Measurements from ENCODE around the gene IRF2BP1.

The IRF2BP1 gene

DNA sequence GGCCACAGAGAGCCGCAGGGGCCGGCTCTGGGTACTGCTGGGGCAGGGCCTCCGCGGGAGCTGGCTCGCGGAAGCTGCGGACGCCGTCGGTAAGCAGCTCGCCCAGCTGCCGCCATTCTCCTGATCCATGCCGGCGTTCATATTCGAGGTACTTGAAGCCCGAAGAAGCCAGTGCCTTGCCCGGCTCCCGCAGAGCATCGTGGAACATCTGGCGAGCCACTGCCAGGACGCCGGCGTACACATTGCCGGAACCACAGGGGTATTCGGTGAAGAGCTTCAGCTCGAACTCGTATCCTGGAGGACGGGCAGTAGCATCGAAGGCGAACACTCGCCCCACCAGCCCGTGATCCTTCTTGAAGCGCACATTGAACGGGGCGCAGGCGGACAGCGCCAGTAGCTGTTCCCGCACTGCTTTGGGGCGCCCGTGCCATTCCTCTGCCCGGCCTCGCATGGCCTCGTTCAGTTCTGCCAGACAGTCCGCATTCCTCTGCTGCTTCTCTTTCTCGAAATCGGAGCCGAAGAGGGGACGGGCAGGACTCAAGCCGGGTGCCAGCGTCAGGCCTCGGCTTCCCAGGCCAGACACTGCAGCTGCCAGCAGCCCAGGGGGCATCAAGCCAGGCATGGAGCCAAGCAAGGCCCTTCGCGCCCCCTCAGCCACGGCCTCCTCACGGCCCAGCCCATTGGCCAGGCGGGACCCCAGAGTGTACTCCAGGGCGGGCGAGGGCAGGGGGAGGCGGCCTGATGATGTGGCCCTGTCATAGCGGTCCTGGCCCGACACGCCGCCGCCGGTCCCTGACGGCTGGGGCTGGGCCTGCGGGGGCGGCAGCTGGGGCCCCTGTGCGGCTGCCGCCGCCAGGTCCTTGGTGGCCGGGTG, 1.0 kb downstream of the IRF2BP1 start (continued):
- TF ChIP-seq, protein P1, sequence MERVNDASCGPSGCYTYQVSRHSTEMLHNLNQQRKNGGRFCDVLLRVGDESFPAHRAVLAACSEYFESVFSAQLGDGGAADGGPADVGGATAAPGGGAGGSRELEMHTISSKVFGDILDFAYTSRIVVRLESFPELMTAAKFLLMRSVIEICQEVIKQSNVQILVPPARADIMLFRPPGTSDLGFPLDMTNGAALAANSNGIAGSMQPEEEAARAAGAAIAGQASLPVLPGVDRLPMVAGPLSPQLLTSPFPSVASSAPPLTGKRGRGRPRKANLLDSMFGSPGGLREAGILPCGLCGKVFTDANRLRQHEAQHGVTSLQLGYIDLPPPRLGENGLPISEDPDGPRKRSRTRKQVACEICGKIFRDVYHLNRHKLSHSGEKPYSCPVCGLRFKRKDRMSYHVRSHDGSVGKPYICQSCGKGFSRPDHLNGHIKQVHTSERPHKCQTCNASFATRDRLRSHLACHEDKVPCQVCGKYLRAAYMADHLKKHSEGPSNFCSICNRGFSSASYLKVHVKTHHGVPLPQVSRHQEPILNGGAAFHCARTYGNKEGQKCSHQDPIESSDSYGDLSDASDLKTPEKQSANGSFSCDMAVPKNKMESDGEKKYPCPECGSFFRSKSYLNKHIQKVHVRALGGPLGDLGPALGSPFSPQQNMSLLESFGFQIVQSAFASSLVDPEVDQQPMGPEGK (tag by site-specific recombination; IDR thresholded peaks at IDR 0.05): peak; percentile 50; the same call in 1 of the 2 replicates
- TF ChIP-seq ZNF561 (tag by site-specific recombination; IDR thresholded peaks at IDR 0.05; ENCODE audit: borderline replicate concordance) (no peak), SP2 (tag by site-specific recombination; IDR thresholded peaks at IDR 0.05) (peak; percentile 62), ZNF239 (tag by site-specific recombination; IDR thresholded peaks at IDR 0.05) (no peak), ZNF785 (tag by site-specific recombination; IDR thresholded peaks at IDR 0.05) (no peak), ZSCAN23 (tag by site-specific recombination; IDR thresholded peaks at IDR 0.05) (no peak), BCL11B (tag by site-specific recombination; IDR thresholded peaks at IDR 0.05; ENCODE audit: low read depth) (no peak), ZNF311 (tag by site-specific recombination; IDR thresholded peaks at IDR 0.05; ENCODE audit: borderline replicate concordance) (no peak), ZNF23 (tag by site-specific recombination; IDR thresholded peaks at IDR 0.05; ENCODE audit: borderline replicate concordance) (no peak), KLF16 (tag by site-specific recombination; IDR thresholded peaks at IDR 0.05) (no peak), OSR2 (tag by site-specific recombination; IDR thresholded peaks at IDR 0.05) (no peak), ZNF174 (tag by site-specific recombination; IDR thresholded peaks at IDR 0.05) (no peak), ZNF19 (tag by site-specific recombination; IDR thresholded peaks at IDR 0.05; ENCODE audit: low read depth) (no peak), SP3 (tag by site-specific recombination; IDR thresholded peaks at IDR 0.05) (0 out of 2 replicates have a peak, but pooled peaks have one; percentile 21), ZBTB48 (tag by site-specific recombination; IDR thresholded peaks at IDR 0.05) (peak; percentile 72), ZFHX2 (tag by site-specific recombination; conservative IDR thresholded peaks at IDR 0.05) (peak; percentile 74), ZNF529 (tag by site-specific recombination; IDR thresholded peaks at IDR 0.05; ENCODE audit: insufficient replicate concordance) (no peak), EGR2 (tag by site-specific recombination; IDR thresholded peaks at IDR 0.05; ENCODE audit: low read depth) (peak; percentile 31; the same call in 1 of the 2 replicates), ZNF660 (tag by site-specific recombination; IDR thresholded peaks at IDR 0.05) (no peak), ZNF114 (tag by site-specific recombination; IDR thresholded peaks at IDR 0.05) (no peak), ZIC2 (tag by site-specific recombination; IDR thresholded peaks at IDR 0.05) (no peak), ZNF501 (tag by site-specific recombination; IDR thresholded peaks at IDR 0.05) (no peak), ZNF138 (tag by site-specific recombination; IDR thresholded peaks at IDR 0.05; ENCODE audit: borderline replicate concordance) (no peak)
- TF ChIP-seq, protein P2, sequence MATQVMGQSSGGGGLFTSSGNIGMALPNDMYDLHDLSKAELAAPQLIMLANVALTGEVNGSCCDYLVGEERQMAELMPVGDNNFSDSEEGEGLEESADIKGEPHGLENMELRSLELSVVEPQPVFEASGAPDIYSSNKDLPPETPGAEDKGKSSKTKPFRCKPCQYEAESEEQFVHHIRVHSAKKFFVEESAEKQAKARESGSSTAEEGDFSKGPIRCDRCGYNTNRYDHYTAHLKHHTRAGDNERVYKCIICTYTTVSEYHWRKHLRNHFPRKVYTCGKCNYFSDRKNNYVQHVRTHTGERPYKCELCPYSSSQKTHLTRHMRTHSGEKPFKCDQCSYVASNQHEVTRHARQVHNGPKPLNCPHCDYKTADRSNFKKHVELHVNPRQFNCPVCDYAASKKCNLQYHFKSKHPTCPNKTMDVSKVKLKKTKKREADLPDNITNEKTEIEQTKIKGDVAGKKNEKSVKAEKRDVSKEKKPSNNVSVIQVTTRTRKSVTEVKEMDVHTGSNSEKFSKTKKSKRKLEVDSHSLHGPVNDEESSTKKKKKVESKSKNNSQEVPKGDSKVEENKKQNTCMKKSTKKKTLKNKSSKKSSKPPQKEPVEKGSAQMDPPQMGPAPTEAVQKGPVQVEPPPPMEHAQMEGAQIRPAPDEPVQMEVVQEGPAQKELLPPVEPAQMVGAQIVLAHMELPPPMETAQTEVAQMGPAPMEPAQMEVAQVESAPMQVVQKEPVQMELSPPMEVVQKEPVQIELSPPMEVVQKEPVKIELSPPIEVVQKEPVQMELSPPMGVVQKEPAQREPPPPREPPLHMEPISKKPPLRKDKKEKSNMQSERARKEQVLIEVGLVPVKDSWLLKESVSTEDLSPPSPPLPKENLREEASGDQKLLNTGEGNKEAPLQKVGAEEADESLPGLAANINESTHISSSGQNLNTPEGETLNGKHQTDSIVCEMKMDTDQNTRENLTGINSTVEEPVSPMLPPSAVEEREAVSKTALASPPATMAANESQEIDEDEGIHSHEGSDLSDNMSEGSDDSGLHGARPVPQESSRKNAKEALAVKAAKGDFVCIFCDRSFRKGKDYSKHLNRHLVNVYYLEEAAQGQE (tag by site-specific recombination; IDR thresholded peaks at IDR 0.05): no peak
- TF ChIP-seq, protein P3, sequence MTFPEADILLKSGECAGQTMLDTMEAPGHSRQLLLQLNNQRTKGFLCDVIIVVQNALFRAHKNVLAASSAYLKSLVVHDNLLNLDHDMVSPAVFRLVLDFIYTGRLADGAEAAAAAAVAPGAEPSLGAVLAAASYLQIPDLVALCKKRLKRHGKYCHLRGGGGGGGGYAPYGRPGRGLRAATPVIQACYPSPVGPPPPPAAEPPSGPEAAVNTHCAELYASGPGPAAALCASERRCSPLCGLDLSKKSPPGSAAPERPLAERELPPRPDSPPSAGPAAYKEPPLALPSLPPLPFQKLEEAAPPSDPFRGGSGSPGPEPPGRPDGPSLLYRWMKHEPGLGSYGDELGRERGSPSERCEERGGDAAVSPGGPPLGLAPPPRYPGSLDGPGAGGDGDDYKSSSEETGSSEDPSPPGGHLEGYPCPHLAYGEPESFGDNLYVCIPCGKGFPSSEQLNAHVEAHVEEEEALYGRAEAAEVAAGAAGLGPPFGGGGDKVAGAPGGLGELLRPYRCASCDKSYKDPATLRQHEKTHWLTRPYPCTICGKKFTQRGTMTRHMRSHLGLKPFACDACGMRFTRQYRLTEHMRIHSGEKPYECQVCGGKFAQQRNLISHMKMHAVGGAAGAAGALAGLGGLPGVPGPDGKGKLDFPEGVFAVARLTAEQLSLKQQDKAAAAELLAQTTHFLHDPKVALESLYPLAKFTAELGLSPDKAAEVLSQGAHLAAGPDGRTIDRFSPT (tag by site-specific recombination; IDR thresholded peaks at IDR 0.05): peak; percentile 77
- TF ChIP-seq, protein P4, sequence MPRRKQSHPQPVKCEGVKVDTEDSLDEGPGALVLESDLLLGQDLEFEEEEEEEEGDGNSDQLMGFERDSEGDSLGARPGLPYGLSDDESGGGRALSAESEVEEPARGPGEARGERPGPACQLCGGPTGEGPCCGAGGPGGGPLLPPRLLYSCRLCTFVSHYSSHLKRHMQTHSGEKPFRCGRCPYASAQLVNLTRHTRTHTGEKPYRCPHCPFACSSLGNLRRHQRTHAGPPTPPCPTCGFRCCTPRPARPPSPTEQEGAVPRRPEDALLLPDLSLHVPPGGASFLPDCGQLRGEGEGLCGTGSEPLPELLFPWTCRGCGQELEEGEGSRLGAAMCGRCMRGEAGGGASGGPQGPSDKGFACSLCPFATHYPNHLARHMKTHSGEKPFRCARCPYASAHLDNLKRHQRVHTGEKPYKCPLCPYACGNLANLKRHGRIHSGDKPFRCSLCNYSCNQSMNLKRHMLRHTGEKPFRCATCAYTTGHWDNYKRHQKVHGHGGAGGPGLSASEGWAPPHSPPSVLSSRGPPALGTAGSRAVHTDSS (tag by site-specific recombination; IDR thresholded peaks at IDR 0.05): no peak

Data from HEK293 (cell line).